NCI-H748 (cell line): ENCODE data around the gene FAM89A.

Experiments
- DNase-seq: peaks from one replicate; lab custom pipeline; 2025; ENCODE audit not compliant: unreplicated experiment; lab: John Stamatoyannopoulos, UW

Gene FAM89A

DNA sequence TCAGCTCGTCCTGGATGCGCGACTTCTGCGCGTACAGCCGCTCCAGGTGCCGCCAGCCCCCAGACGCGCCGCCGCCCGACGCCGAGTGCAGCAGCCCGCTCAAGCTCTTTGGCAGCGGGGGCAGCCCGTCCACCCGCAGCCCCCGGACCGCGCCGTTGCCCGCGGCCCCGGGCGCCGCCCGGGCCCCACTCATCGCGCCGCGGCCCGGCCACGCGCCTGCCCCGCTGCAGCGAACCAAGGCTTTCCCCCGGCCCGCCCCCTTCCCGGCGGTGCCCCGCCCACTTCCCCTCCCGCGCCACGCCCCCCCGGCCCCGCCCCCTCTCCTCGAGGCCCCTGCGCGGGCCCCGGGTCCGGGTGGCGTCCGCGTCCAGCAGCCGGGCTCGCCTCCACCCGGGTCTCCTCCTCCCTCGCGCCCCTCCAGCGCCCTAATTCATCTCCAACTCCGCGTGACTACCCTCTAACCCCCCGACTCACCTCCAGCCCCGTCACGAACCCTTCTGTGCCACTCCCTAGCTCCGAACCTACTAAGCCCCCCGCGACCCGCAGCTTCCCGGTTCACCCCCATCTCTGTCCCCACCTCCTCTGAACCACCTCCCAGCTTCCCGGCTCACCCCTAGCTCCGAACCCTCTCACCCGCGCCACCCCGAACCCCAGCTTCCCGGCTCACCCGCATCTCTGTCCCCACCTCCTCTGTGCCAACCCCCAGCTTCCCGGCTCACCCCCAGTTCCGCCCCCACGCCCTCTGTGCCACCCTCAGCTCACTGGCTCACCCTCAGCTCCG is at the start of gene FAM89A:
Gene FAM89A (minus strand): TSS at position 236 of the 781 bp plus-strand sequence. CDS start 43 bp downstream, at position 193.
- DNase-seq: peak; percentile 46

DNA sequence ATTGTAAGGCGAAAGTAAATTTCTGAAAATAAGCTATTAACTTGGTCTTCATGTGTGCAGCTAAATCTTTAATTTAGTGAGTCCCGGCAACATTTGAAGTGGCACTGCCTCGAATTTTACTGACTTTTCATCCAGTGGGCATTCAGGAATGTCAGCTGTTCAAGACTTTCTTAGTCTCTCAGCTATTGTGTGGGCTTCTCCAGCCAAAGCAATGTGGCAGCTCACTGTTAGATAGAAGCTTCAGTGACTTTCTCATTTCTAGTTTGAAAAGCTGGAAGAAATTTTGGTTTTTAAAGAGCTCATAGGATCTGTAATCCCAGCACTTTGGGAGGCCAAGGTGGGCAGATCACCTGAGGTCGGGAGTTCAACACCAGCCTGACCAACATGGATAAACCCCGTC is 44.3 kb upstream of the FAM89A start:
- DNase-seq: no peak

DNA sequence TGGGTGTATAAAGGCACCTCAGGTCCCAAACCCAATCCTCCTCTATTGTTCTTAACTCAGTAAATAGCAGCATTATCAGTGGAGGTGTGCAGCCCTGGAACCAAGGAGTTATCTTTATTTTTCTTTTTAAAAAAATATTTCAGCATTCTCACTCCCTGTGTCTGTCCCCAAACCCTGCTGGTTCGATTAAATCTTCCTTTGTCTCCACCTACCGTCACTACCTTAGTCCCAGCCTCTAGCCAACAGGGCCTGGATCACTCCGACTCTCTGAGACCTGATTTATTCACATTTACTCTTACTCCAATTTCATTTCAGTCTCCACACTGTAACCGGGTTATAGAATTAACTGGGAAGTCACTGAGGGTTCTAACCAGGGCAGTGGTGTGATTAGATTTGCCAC is 39.1 kb upstream of the FAM89A start:
- no peak for DNase-seq

DNA sequence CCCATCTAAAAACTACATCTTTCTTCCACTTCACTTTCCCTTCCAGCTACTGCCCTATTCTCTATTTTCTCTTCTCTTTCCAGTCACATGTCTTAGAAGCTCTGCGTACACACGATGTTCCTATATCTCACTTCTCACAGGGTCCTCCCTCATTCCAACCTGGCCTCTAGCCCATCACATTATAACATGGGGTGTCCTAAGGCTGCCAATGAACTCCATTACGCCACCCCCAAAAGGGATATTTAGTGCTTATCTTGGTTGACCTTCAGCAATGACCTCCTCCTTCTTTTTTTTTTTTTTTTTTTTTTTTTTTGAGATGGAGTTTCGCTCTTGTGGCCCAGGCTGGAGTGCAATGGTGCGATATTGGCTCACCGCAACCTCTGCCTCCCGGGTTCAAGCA is 38.2 kb upstream of the FAM89A start:
- DNase-seq: no peak

DNA sequence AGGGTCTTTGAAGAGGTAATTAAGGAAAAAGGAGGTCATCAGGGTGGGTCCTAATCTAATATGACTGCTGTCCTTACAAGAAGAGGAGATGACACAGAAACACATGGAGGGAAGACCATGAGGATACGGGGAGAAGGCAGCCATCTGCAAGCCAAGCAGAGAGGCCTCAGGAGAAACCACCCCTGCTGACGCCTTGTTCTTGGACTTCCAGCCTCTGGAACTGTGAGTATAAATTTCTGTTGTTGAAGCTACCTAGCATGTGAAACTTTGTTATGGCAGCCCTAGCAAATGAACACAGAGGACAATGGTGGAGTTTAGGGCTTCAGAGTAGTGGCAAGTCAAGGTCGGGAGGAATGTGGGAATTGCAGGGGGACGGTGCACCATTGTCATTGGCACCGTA is 36.7 kb upstream of the FAM89A start:
- no peak for DNase-seq

DNA sequence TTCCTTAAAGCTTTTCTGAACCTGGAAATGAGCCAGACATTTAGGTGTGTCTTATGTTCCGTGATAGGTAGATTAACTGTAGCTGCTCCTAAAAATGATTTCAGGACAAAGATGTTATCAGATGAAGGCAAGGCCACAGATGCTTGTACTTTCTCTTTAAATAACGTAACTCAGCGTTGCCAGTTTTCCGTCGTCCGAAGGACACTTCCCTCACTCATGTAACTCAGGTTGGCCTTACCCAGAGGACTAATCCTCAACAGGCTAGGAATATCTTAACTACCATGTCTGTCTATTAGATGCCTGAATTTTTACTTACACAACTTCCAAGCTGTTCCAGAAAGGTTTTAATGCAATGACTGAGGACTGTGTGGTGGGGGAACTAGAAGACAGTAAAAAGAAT is 35.4 kb upstream of the FAM89A start:
- no peak for DNase-seq

DNA sequence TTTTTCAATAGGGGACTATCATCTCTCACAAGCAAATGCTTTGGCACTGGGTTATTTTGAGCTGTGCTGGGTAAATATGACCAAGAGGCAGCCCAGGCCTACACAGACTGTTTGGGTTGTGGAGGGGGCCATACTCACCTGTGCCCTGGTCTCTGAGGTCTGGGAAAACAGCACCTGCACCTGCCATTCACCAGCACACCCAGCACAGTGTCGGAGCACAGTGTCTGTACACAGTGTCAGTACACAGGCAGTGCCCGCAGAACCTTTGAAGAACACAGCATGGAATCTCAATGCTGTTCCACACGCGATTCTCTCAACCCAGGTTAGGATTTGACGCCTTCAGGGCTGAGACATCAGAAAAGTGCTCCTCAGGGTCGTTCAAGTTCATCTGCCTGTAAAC is 35.0 kb upstream of the FAM89A start:
- no peak for DNase-seq

DNA sequence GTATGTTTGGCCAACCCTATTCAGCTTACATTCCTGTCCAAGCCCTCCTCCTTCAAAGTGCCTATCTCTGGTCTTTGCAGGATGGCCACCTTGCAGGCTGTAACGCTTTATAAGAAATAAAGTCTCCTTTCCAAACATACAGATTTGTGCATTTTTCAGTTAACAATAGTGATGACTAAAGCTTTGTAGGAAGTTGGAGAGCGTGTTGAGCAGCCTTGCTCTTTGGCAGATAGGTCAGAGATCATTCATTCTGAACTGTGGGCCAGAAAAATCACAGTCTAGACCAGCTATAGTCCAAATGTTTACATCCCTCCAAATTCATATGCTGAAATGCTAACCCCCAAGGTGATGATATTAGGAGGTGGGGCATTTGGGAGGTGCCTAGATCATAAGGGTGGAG is 34.0 kb upstream of the FAM89A start:
- DNase-seq: no peak

DNA sequence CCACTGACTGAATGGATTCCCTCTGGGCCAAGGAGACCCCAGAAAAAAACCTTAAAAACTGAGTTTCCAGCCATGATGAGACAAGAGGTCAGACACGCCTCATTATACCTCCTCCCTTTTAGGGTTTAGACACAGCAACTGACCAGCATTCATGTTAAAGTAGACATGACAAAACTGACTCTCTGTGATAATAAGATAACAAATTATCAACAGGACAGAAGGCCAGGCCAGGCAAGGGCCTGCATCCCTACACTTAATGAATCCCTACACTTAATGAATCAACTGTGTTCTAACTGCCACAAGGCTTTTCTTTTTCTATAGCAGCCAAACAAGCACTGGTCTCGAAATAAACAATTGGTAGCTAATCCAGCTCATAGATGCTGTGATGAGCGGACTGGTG is 33.3 kb upstream of the FAM89A start:
- DNase-seq: no peak

DNA sequence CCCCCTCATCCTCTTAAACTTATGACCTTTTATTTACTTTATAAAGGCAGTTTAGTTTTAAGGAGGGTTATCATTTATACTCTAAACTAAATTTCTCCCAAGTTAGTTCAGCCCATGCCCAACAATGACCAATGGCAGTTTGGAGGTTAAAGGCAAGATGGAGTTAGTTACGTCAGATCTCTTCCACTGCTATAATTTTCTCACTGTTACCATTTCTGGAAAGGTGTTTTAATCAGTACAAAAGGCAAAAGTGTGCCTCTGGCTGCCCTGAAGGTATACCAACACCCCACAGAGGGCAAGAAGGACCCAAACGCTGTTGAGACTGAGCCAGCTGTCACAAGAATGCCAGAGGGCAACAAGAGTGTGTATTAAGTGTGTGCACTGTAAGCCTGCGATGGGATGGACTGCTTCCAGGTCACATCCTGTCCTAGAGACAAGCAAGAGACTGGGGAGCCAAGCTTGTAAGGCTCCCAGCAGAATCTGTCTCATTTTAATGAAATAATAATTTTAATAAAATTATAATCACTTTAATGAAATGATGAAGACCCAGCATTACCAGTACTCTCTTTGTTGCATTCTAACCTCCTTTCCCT is 32.5 kb upstream of the FAM89A start:
- DNase-seq: no peak

DNA sequence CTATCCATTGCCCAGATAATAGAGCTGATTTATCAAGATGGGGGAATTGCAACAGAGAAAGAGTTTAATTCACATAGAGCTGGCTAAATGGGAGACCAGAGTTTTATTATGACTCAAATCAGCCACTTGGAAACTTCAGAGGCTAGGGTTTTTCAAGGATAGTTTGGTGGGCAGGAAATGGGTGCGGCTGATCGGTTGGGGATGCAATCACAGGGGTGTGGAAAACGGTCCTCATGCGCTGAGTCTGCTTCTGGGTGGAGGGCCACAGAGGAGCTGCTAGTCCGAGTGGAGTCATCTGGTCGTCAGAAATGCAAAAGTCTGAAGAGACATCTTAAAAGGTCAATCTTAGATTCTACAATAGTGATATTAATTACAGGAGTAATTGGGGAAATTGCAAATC is 32.0 kb upstream of the FAM89A start:
- no peak for DNase-seq

DNA sequence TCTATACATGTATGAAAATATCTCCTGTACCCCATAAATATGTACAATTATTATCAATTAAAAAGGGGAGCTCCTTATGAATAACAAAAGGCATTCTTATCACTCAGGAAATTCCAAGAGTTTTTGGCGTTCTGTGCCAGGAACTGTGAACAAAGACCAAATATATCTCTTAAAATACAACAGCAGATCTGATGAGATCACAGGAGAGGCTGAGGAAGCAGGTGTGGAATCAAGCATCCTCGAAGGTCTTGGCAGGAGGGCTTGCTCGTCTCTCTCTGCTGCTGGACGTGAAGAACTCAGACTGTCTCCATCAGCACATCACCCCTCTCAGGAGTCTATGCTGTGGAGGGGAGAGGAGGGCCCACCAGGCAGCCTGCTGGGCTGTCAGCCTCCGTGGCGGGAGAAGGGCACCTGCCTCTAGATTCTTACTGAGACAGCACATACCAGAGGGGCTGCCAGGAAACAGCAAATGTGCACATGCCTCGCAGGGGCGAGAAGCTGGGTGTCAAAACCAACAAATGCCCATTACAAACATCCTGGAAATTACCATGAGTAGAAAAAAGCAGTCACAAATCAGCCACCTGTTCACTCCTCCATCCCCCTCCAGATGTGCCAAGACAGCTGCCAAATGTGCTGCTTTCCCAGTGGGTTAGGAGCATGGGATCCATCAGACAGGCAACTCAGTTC is 30.8 kb upstream of the FAM89A start:
- DNase-seq: no peak

DNA sequence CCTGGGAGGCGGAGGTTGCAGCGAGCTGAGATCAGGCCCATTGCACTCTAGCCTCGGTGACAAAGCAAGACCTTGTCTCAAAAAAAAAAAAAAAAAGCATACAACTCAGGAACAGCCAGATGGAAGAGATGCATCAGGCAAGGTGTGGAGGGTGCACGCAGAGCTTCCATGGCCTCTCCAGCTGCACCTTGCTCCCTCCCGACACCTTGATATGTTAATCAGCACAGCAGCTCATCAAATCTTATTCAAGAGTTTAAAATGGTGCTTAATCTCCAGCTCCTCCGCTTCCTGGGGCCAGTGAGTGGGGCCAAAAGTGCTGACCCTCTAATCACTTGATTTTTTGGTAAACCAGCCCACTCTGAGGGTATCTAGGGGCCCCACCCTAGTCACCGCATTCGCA is 29.3 kb upstream of the FAM89A start:
- DNase-seq: no peak

DNA sequence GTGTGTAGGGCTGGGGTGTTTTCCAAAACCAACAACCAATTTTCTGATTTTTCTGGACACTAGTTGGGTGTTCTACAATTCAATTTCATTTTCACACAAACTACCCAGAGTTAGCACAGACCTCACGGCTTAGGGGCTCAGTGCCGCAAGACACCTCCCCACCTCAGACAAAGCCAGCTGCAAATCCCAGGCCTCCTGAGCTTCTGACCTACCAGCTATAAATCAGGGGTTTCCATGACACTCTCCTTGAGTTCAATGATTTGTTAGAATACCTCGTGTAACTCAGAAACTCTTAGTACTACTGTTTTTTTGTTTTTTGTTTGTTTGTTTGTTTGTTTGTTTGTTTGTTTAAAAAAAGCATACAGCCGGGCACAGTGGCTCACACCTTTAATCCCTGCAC is 28.7 kb upstream of the FAM89A start:
- DNase-seq: no peak

DNA sequence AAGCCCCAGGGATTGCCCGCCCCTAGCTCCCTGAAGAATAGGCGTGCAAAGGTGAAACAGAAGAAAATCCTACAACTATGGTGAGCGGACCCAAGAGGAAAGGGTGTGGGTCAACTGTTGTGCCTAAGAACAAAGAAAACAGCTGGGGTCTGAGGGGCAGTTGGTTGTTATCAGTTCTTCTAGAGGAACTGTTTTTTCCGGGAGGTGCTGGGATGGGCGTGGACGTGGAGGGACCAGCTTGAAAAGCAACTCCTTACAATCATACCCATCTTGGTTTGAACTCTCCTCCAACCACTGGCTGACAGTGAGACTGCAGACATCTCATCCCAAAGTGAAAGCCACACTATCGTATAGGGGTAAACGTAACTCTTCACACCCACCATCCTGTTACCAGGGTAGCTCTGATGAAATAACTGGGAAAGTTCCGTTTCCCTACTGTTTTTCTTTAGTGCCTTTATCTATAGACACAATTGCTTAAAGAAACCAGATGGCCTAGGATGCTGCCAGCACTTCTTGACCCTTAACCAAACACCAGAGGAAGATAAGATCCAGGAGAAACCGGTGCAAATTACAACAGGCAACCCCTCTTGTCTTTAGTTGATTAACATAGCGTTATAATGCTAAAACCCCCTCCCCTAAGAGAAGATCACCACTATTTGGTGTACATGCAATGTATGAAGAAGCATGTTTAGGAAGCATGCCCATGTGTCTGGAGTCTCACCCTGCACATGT is 25.6 kb upstream of the FAM89A start:
- no peak for DNase-seq

DNA sequence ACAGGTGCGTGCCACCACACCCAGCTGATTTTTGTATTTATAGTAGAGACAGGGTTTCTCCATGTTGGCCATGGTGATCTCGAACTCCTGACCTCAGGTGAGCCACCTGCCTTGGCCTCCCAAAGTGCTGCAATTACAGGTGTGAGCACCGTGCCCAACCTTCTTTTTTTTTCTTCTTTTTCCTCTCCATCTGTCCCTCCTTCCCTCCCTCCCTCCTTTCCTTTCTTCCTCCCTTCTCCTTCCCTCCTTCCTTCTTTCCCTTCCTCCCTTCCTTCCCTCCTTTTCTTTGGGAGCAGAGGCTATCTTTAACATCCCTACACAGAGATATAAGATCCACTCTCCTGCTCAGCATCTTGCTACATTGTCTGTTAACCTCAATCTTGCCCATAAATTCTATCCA is 24.4 kb upstream of the FAM89A start:
- no peak for DNase-seq

DNA sequence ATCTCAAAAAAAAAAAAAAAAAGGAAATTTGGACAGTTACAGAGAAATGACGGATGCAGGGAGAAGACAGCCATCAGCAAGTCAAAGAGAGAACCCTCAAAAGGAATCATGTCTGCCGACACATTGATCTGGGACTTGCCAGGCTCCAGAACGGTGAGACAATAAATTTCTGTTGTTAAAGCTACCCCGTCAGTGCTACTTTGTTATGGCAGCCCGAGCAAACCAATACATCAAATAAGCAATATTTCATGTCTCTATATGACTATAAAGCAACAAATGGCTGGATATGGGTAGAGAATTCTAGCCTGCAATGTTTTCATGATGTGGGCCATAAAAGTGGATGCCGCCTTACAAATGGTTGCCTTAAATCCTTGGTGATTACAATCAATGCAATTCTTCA is 23.3 kb upstream of the FAM89A start:
- no peak for DNase-seq

DNA sequence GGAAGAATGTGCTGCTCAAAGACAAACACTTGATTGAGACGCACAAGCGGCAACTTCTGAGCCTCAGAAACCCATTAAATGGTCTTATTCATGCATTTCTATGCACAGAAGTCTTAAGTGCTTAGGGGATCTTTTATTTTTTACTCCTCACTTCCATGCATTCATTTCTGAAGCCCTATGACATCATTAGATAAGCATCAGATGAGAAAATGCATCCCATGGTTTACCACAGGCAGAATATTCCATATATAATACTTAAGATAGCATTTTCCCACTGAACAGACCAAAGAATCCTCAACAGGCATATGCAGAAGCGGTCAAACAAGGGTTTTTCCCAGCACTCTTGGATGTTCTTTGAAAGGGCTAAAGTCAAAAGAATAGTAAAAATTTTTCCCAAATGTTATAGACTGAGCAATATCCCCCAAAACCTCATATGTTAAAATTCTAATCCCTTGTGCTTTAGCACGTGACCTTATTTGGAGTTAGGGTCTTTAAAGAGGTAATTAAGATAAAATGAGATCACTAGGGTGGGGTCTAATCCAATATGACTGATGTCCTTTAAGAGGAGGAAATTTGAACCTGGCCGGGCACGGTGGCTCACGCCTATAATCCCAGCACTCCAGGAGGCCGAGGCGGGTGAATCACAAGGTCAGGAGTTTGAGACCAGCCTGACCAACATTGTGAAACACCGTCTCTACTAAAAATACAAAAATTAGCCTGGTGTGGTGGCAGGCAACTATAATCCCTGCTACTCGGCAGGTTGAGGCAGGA is 22.6 kb upstream of the FAM89A start:
- no peak for DNase-seq

DNA sequence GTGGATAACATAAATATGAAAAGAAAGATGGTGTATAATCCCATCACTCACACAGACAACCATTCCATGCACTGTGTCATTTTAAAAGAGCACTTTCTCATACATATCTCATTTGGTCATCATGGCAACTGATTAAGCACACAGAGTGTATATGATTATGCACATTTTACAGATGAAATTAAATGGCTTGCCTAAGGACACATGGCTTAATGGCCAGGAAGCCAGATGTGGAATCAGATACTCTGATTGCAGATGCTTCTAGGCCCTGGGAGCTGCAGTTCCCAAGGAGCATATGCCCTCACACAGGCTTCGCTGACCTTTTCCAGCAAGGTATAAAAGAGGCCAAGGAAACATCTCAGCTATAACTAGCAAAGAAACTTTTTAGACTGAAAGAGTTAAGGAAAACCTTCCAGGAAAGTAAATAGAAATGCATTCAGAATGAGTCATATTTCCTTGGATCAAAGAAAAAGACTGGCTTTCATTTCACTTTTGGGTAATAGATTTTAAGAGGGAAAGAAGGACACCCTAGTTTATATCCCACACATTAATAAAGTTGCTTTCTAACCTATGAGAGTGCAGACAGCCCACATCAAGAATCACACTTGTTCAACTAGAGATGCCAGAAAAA is 19.6 kb upstream of the FAM89A start:
- DNase-seq: no peak

DNA sequence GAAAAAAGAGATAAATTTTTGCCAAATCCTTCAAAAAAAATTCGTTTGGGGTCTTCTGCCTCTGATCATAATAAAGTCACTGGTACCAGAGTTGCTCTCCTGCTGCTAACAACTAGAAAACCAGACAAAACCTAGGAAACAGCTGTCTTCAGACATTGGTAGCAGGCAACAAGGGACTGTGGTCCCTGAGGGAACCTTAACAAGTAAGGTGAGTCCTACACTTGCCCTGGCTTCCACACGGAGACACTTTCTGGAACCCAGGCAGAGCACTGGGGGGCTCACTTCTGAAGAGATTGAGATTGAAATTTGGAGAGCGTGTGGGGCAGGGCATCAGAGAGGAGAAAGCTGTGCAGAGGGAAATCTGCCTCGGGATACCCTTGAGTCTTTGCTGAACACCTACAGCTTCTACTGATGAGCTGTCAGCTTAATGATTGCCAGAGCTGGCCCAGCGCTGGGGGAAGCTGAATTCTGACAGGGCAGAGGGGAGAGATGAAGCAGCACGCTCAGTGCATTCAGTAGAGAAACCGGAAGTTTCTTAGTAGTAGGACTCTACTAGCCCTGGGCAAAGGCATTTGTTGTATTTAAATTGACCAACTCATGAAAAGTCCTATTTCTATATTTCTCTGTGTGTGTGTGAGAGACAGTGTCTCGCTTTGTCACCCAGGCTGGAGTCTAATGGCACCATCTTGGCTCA is 18.5 kb upstream of the FAM89A start:
- DNase-seq: no peak
